Osteocyte (in vitro differentiated cells): ENCODE measurements around the gene ZDHHC19. TPM values are rescaled to one million over a fixed set of nuclear protein-coding genes. Genes with fewer than 3 reads are reported as not detected.

Source experiments
- DNase-seq: peaks from one replicate; pipeline ENCODE4 v3.0.0; 2021; ENCODE audit warnings: mixed read lengths; ENCODE audit not compliant: unreplicated experiment; ENCODE audit errors: extremely low spot score
- H3K27ac Mint-ChIP-seq: one replicate; pipeline ENCODE4 v1.8.0; 2021; ENCODE audit warnings: mild to moderate bottlenecking, mixed read lengths; ENCODE audit not compliant: unreplicated experiment
- H3K27me3 Mint-ChIP-seq: one replicate; pipeline ENCODE4 v1.8.0; 2021; ENCODE audit warnings: mixed read lengths; ENCODE audit not compliant: unreplicated experiment
- H3K36me3 Mint-ChIP-seq: one replicate; pipeline ENCODE4 v1.8.0; 2021; ENCODE audit warnings: mixed read lengths; ENCODE audit not compliant: unreplicated experiment
- H3K4me1 Mint-ChIP-seq: one replicate; pipeline ENCODE4 v1.8.0; 2021; ENCODE audit warnings: mixed read lengths; ENCODE audit not compliant: unreplicated experiment
- H3K4me3 Mint-ChIP-seq: one replicate; pipeline ENCODE4 v1.8.0; 2021; ENCODE audit warnings: mild to moderate bottlenecking, moderate library complexity, mixed read lengths; ENCODE audit not compliant: unreplicated experiment
- H3K9me3 Mint-ChIP-seq: one replicate; pipeline ENCODE4 v1.8.0; 2021; ENCODE audit warnings: mixed read lengths; ENCODE audit not compliant: unreplicated experiment
- total RNA-seq: library from RNA; stranded (reverse); gene quantifications from 2 replicates; pipeline ENCODE4 v1.2.1, GENCODE V29; 2021
- TF ChIP-seq, protein P1 (sequence below): fragments of 200-600 bp; sonication (generic); IDR thresholded peaks from 2 replicates; pipeline ENCODE4 v1.5.0; 2021; ENCODE audit warnings: antibody characterized with exemption, mild to moderate bottlenecking, moderate library complexity

ZDHHC19 gene
- total RNA-seq, 1 donor from 2014 or later: not detected

DNA sequence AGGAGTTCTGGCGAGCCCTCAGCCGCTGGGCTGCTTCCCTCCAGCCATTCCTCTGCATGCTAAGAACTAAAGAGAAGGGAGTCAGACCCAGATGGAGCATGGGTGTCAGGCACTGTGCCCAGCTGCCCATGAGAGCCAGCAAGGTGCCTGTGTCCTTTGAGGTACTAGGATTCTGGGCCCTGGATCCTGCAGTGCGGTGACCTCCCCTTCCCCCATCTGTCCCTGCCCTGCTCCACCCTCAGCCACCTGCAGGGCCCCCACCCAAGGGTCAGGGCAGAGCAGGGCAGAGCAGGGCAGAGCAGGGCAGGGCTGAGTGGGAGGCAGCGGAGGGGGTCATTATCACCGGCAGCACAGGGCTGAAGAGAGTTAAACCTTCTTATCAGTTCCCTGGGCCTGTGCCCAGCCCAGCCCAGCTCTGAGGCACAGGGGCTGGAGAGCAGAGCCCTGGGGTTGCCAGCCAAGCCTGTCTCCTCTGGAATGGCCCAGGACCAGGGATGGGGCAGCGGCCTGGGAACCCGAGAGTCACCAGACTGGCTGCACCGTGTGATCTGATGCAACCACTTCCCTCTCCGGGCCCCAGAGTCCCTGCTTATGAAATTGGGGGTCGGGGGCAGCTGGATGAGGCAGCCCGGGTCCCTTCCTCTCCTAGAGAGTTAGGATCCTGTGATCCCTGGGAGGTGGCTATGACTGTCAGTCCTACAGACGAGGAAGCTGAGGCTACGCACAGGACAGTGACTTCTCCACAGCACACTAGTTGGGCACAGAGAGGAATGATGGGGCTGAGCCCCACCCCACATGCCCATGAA is 17.3 kb downstream of the ZDHHC19 start:
- Mint-ChIP-seq H3K27ac (no peak overlapping the region), H3K27me3 (no peaks in the 10 kb centered on the region), H3K4me1 (peaks cover 7% of the 10 kb centered on the region), H3K9me3 (no peaks in the 10 kb centered on the region), H3K4me3 (no peak overlapping the region), H3K36me3 (no peaks in the 10 kb centered on the region)
- DNase-seq: no peak
- TF ChIP-seq, protein P1, sequence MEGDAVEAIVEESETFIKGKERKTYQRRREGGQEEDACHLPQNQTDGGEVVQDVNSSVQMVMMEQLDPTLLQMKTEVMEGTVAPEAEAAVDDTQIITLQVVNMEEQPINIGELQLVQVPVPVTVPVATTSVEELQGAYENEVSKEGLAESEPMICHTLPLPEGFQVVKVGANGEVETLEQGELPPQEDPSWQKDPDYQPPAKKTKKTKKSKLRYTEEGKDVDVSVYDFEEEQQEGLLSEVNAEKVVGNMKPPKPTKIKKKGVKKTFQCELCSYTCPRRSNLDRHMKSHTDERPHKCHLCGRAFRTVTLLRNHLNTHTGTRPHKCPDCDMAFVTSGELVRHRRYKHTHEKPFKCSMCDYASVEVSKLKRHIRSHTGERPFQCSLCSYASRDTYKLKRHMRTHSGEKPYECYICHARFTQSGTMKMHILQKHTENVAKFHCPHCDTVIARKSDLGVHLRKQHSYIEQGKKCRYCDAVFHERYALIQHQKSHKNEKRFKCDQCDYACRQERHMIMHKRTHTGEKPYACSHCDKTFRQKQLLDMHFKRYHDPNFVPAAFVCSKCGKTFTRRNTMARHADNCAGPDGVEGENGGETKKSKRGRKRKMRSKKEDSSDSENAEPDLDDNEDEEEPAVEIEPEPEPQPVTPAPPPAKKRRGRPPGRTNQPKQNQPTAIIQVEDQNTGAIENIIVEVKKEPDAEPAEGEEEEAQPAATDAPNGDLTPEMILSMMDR: no peak

DNA sequence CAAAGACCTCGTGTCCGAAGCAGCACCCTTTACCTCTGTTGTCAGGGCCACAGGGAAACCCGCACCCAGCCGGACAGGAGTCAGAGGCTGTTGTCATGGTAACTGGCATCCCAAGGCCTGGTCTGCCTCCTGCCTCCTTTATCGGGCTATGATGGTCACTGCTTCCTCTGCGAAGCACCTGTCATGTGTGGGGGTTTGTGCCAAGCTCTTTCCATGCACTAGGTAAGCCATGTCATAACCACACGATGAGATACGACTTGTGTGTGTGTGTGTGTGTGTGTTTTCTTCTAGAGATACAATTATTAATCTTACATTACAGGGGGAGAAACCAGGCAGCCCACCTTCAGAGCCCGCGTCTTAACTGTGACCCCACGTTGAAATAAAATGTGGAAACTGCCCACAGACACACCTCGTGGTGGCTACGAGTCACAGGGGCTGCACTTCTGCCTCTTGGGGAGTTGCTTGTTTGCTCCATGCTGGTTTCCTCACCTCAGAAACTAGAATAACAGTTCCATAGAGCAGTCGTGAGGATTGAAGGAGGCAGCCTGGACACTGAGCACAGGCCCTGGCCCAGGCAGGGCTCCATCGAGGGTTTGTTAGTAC is 18.0 kb downstream of the ZDHHC19 start:
- no peaks in the 10 kb centered on the region for H3K9me3 Mint-ChIP-seq
- H3K4me3 Mint-ChIP-seq: no peak overlapping the region
- peaks cover 7% of the 10 kb centered on the region for H3K4me1 Mint-ChIP-seq
- no peaks in the 10 kb centered on the region for H3K36me3 Mint-ChIP-seq
- TF ChIP-seq, protein P1: no peak
- no peak overlapping the region for H3K27ac Mint-ChIP-seq
- DNase-seq: no peak
- no peaks in the 10 kb centered on the region for H3K27me3 Mint-ChIP-seq

DNA sequence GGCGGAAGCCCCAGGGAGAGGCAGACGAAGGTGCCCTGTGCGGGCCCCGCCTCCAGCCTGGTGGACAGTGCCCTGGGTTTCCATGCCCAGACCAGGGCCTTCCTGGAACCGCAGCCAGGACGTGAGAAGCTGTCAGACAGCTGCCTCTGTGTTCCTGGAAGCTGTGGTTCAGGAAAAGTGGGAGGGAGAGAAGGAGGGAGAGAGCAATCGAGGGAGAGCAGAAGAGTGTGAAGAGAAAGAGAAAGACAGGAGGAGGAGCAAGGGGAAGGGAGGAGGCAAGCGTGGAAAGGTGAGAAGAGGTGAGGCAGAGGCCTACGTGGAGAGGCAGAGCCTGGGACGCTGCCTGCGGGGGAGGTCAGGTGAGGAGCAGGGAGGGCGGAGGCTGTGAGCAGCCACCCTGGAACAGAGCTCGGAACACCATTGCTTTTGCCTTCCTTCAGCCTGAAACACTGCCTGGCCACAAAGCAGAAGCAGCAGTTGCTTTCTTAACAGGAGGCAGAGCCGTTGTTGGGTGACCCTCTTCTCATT is 18.6 kb downstream of the ZDHHC19 start:
- DNase-seq: no peak
- Mint-ChIP-seq H3K4me3 (no peak overlapping the region), H3K4me1 (peaks cover 7% of the 10 kb centered on the region), H3K9me3 (no peaks in the 10 kb centered on the region), H3K27ac (no peak overlapping the region), H3K27me3 (no peaks in the 10 kb centered on the region), H3K36me3 (no peaks in the 10 kb centered on the region)
- TF ChIP-seq, protein P1: no peak

DNA sequence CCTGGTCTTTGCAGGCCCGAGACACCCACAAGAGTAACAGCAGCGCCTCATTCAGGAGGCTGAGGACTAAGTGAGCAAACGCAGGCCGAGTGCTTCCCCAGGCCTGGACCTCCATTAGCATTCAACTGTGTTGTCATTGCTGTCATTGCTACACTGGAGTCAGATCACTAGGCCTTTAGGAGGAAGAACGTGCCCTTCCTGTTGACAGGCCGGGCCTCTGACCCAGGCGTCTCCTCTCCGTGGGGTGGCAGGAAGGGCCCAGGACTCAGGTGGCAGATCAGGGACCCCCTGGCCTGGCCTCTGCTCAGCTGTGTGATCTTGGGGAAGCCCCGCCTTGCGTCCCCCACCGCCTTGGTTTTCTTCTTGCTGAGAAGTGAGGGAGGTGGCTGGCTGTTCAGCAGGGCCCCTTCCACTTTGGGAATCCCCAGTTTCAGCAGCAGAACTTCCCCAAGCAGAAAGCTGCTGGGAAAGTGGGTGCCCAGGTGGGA is 19.1 kb downstream of the ZDHHC19 start:
- Mint-ChIP-seq H3K9me3 (no peaks in the 10 kb centered on the region), H3K4me3 (no peak overlapping the region), H3K27ac (no peak overlapping the region)

More for the DNA sequence above, 19.1 kb downstream of the ZDHHC19 start:
- Mint-ChIP-seq H3K27me3 (no peaks in the 10 kb centered on the region), H3K4me1 (peaks cover 7% of the 10 kb centered on the region), H3K36me3 (no peaks in the 10 kb centered on the region)
- TF ChIP-seq, protein P1: no peak
- DNase-seq: no peak
